ENCODE measurements around the gene CERT1. TPM values are rescaled to one million over a fixed set of nuclear protein-coding genes. Genes with fewer than 3 reads are reported as not detected.
A peak's percentile ranks its signal among the peaks of the same experiment; 100 is the strongest.

CERT1 gene
- polyA plus RNA-seq, 2 of the 4 experiments (the other 2 are of a cell fraction) = 19.5 to 22.5 TPM

DNA sequence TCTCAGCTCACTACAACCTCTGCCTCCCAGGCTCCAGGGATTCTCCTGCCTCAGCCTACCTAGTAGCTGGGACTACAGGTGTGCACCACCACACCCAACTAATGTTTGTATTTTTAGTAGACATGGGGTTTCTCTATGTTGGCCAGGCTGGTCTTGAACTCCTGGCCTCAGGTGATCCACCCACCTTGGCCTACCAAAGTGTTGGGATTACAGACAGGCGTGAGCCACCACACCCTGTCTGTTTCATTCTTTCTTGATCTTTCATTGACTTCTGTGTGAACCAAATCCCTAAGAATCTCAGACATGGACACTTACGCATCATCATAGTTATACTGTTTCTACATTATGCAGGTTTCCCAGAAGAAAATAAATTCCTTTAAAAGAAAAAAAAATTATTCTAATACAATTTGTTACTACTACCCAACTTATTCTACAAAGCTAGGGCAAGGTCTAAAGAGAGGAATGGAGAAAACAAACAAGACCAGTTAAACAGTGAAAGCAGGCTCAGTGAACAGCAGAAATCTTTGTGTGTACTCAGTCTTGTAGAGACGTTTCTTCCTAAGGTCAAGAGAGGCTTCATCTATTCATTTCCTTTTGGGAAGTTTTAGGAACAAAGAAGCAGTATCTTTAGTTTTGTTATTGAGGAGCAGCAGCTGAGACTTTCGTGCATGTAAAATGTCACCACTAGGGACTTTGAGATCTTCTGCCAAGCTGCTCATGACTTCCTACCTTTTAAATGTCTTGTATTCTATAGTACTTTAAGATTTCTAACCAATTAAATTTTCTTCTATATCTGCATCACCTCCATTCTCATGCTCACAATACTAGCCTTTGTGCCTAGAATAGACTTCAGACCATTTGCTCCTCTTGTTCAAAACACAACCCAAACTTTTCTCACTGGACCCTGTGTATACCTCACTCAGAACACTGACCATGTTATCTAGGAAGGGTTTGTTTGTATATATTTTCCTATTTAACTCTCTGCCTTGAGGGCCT lies 180.0 kb downstream of the CERT1 start:
- POLR2A ChIA-PET = interaction anchor here (1.5 kb wide), 1 partner anchor 95 kb away, joined by 3 read pairs; the partner anchor contains the start of gene ANKRD31
- TF ChIP-seq CHD4 (IDR thresholded peaks at IDR 0.05; ENCODE audit: borderline replicate concordance) (no peak), POLR2A (IDR thresholded peaks at IDR 0.05; ENCODE audit: low read length) (no peak), SMC3 (IDR thresholded peaks at IDR 0.05) (no peak), EP300 (IDR thresholded peaks at IDR 0.05) (no peak), RNF2 (IDR thresholded peaks at IDR 0.05; ENCODE audit: borderline replicate concordance, low read depth) (no peak), POLR2AphosphoS2 (conservative IDR thresholded peaks at IDR 0.05; ENCODE audit: low read length) (no peak)
- TF ChIP-seq, protein P1, sequence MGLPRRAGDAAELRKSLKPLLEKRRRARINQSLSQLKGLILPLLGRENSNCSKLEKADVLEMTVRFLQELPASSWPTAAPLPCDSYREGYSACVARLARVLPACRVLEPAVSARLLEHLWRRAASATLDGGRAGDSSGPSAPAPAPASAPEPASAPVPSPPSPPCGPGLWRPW (IDR thresholded peaks at IDR 0.05) = no peak
- TF ChIP-seq, protein P2, sequence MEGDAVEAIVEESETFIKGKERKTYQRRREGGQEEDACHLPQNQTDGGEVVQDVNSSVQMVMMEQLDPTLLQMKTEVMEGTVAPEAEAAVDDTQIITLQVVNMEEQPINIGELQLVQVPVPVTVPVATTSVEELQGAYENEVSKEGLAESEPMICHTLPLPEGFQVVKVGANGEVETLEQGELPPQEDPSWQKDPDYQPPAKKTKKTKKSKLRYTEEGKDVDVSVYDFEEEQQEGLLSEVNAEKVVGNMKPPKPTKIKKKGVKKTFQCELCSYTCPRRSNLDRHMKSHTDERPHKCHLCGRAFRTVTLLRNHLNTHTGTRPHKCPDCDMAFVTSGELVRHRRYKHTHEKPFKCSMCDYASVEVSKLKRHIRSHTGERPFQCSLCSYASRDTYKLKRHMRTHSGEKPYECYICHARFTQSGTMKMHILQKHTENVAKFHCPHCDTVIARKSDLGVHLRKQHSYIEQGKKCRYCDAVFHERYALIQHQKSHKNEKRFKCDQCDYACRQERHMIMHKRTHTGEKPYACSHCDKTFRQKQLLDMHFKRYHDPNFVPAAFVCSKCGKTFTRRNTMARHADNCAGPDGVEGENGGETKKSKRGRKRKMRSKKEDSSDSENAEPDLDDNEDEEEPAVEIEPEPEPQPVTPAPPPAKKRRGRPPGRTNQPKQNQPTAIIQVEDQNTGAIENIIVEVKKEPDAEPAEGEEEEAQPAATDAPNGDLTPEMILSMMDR (IDR thresholded peaks at IDR 0.05) = no peak

DNA sequence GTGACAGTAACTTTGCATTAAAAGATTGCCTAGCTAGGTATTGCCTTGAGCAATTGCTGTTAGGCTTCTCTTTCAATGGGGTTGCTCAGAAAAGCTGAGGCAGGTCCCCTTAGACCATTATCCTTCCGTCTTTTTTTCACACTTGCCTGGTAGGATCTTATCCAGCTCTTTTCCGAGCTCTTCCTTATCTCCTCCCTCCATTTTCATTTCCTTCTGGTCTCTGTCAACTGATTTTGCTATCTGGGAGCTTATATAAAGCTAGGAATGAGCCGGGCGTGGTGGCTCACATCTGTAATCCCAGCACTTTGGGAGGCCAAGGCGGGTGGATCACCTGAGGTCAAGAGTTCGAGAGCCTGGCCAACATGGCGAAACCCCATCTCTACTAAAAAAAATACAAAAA lies 181.0 kb downstream of the CERT1 start:
- FAIRE-seq (no peak), ATAC-seq (no peak), DNase-seq (ENCODE audit: low read depth in 1 of 2, low spot score in 1 of 2) (no peak)
- POLR2A ChIA-PET = interaction anchor here (1.1 to 1.5 kb wide), 2 partner anchors 9 to 94 kb away, joined by 3 read pairs; partner anchors contain the start of gene ANKRD31
- no peaks in the 10 kb centered on the region for H3K9me3 ChIP-seq
- H3K4me1 ChIP-seq = peaks cover 4% of the 10 kb centered on the region
- H3K4me3 ChIP-seq = no peak overlapping the region
- 86% methylated on average over 7 of the region's 7 CpGs for WGBS (ENCODE audit: missing lambda C conversion rate)
- TF ChIP-seq, protein P3, sequence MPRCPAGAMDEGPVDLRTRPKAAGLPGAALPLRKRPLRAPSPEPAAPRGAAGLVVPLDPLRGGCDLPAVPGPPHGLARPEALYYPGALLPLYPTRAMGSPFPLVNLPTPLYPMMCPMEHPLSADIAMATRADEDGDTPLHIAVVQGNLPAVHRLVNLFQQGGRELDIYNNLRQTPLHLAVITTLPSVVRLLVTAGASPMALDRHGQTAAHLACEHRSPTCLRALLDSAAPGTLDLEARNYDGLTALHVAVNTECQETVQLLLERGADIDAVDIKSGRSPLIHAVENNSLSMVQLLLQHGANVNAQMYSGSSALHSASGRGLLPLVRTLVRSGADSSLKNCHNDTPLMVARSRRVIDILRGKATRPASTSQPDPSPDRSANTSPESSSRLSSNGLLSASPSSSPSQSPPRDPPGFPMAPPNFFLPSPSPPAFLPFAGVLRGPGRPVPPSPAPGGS (IDR thresholded peaks at IDR 0.05) = no peak
- TF ChIP-seq, protein P4, sequence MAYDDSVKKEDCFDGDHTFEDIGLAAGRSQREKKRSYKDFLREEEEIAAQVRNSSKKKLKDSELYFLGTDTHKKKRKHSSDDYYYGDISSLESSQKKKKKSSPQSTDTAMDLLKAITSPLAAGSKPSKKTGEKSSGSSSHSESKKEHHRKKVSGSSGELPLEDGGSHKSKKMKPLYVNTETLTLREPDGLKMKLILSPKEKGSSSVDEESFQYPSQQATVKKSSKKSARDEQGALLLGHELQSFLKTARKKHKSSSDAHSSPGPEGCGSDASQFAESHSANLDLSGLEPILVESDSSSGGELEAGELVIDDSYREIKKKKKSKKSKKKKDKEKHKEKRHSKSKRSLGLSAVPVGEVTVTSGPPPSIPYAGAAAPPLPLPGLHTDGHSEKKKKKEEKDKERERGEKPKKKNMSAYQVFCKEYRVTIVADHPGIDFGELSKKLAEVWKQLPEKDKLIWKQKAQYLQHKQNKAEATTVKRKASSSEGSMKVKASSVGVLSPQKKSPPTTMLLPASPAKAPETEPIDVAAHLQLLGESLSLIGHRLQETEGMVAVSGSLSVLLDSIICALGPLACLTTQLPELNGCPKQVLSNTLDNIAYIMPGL (CRISPR knock-in tag; IDR thresholded peaks at IDR 0.05; ENCODE audit: borderline replicate concordance) = no peak
- TF ChIP-seq MAFK (IDR thresholded peaks at IDR 0.05; ENCODE audit: partially characterized antibody) (no peak), RFX5 (IDR thresholded peaks at IDR 0.05) (no peak), POLR2AphosphoS2 (conservative IDR thresholded peaks at IDR 0.05; ENCODE audit: low read length) (no peak), RNF2 (IDR thresholded peaks at IDR 0.05; ENCODE audit: borderline replicate concordance, low read depth) (no peak), KDM1A (IDR thresholded peaks at IDR 0.05; ENCODE audit: low read depth) (no peak), NPAS2 (CRISPR knock-in tag; IDR thresholded peaks at IDR 0.05; ENCODE audit: borderline replicate concordance) (no peak), FOSB (CRISPR knock-in tag; IDR thresholded peaks at IDR 0.05) (no peak)
- CTCF ChIA-PET = interaction anchor here (0.6 to 4.7 kb wide), 3 partner anchors 10 to 1743 kb away, joined by 3 to 24 read pairs (median 12); partner anchors contain the start of gene ANKRD31
- H3K27ac ChIP-seq = no peak overlapping the region
- H3K4me2 ChIP-seq = no peak overlapping the region

More for the DNA sequence above, 180.0 kb downstream of the CERT1 start:
- WGBS (ENCODE audit: missing lambda C conversion rate) = 55% methylated on average over 4 of the region's 4 CpGs
- H3K9me3 ChIP-seq = no peaks in the 10 kb centered on the region
- H3K4me1 ChIP-seq = peaks cover 8% of the 10 kb centered on the region; the same call in 1 of the 3 replicates
- H3K4me2 ChIP-seq = 0 out of 3 replicates have a peak overlapping the region, but pooled peaks have one; percentile 2
- FAIRE-seq (no peak), DNase-seq (ENCODE audit: low read depth in 1 of 2, low spot score in 1 of 2) (peak in 1 of 2 experiments; percentile 23), ATAC-seq (no peak)
- no peak overlapping the region for H3K4me3 ChIP-seq
- no peak overlapping the region for H3K27ac ChIP-seq
- CTCF ChIA-PET = interaction anchor here (0.8 to 4.7 kb wide), 7 partner anchors 9 to 95 kb away, joined by 3 to 24 read pairs (median 3); partner anchors contain the start of gene ANKRD31

Small RNA genes within 50 kb of the gene (small RNA-seq; reads per million reads assigned to genes)
- 0 reads per million in 6 experiments for gene RNU7-175P

Other genes with a start within 250 kb of the CERT1 start
- 25.9 and 30.1 TPM in 2 replicates for gene HMGCR, start 174.4 kb downstream of the CERT1 start, polyA plus RNA-seq (2011; rRNA removed)
- 28.6 to 35.0 TPM (median 33.4 TPM) in 3 replicates for gene HMGCR, start 174.4 kb downstream of the CERT1 start, polyA plus RNA-seq (2017; fragmentation: RNase III; extraction: RNeasy Plus Mini Kit Qiagen cat#74134 plus additional on column Dnase treatment)
- 39.8 and 41.6 TPM in 2 replicates for gene POLK, start 262 bp upstream of the CERT1 start, polyA plus RNA-seq (2011; rRNA removed)
- gene POLK, start 262 bp upstream of the CERT1 start, polyA plus RNA-seq (2017; fragmentation: RNase III; extraction: RNeasy Plus Mini Kit Qiagen cat#74134 plus additional on column Dnase treatment) = 10.9 to 12.3 TPM (median 12.2 TPM) in 3 replicates
- gene ANKDD1B, start 99.8 kb upstream of the CERT1 start, polyA plus RNA-seq (2011; rRNA removed) = 0.14 and 0.30 TPM in 2 replicates
- 0.05 to 0.17 TPM (median 0.09 TPM) in 3 replicates for gene ANKDD1B, start 99.8 kb upstream of the CERT1 start, polyA plus RNA-seq (2017; fragmentation: RNase III; extraction: RNeasy Plus Mini Kit Qiagen cat#74134 plus additional on column Dnase treatment)
- 21.6 and 26.2 TPM in 2 replicates for gene POC5, start 205.8 kb upstream of the CERT1 start, polyA plus RNA-seq (2011; rRNA removed)
- gene POC5, start 205.8 kb upstream of the CERT1 start, polyA plus RNA-seq (2017; fragmentation: RNase III; extraction: RNeasy Plus Mini Kit Qiagen cat#74134 plus additional on column Dnase treatment) = 11.5 to 14.1 TPM (median 12.7 TPM) in 3 replicates